GM12891 (cell line): ENCODE measurements around the gene CALN1.

Source experiments
- PAX5 ChIP-seq: IDR thresholded peaks from 2 replicates; pipeline ENCODE4 v1.6.1; 2011; ENCODE audit warnings: low read length, moderate library complexity, mild to moderate bottlenecking; ENCODE audit not compliant: insufficient read depth, severe bottlenecking
- POLR2A ChIP-seq: IDR thresholded peaks from 2 replicates; pipeline ENCODE4 v1.6.1; 2011; ENCODE audit warnings: low read depth, low read length, control low read depth
- POLR2AphosphoS5 ChIP-seq: IDR thresholded peaks from 2 replicates; pipeline ENCODE4 v1.6.1; 2011; ENCODE audit warnings: low read depth, low read length, control low read depth
- POU2F2 ChIP-seq: IDR thresholded peaks from 2 replicates; pipeline ENCODE4 v1.6.1; 2011; ENCODE audit warnings: low read depth, mild to moderate bottlenecking, control low read depth, low read length, moderate library complexity
- SPI1 ChIP-seq: IDR thresholded peaks from 2 replicates; pipeline ENCODE4 v1.6.1; 2011; ENCODE audit warnings: low read depth, low read length, control low read depth
- TAF1 ChIP-seq: IDR thresholded peaks from 2 replicates; pipeline ENCODE4 v1.6.1; 2011; ENCODE audit warnings: low read depth, low read length, control low read depth

DNA sequence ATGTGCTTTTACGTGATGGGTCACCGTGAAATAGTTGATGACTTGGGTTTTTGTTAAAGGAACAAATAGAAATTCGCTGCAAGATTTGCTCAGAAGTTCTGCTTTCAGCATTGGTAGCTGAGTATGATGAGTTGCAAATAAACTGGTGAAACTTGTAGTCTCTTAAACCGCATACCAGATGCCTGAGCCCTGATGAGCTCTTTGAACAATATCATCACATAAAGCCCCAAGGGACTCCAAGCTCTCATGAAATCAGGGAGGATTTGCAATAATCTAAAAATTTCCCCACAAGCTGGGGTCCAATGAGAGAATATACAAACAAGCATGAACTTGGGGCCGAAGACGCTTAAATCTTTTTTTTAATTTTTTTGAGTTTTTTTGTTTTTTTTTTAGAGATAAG, 312.4 kb downstream of the CALN1 start:
- TF ChIP-seq POLR2A (no peak), POU2F2 (no peak), SPI1 (no peak), POLR2AphosphoS5 (no peak), TAF1 (no peak), PAX5 (no peak)
